Astrocyte (in vitro differentiated cells and primary cell): ENCODE measurements around the gene C11orf91. TPM values are rescaled to one million over a fixed set of nuclear protein-coding genes. Genes with fewer than 3 reads are reported as not detected.

ENCODE experiments used
- DNase-seq: peaks from one replicate; pipeline ENCODE4 v3.0.0-alpha.2; 2010; ENCODE audit warnings: low read depth
- FAIRE-seq: peaks from 2 replicates; lab custom pipeline; 2011; peaks lifted over from hg19 to GRCh38; lab: Jason Lieb, UNC
- H2AFZ ChIP-seq: 2 replicates; pipeline ENCODE4 v1.6.0; 2012; ENCODE audit warnings: low read depth, low read length, inconsistent platforms
- H3K27ac ChIP-seq: 2 replicates; pipeline ENCODE4 v1.5.1; 2011; ENCODE audit warnings: low read depth, low read length, inconsistent platforms
- H3K27me3 ChIP-seq: 2 replicates; pipeline ENCODE4 v1.6.0; 2011; ENCODE audit warnings: low read length, inconsistent platforms; ENCODE audit not compliant: insufficient read depth
- H3K36me3 ChIP-seq: 2 replicates; pipeline ENCODE4 v1.5.1; 2011; ENCODE audit warnings: low read length, inconsistent platforms; ENCODE audit not compliant: insufficient read depth
- H3K4me1 ChIP-seq: 2 replicates; pipeline ENCODE4 v1.5.1; 2011; ENCODE audit warnings: low read length, inconsistent platforms; ENCODE audit not compliant: insufficient read depth
- H3K4me2 ChIP-seq: 2 replicates; pipeline ENCODE4 v1.6.0; 2012; ENCODE audit warnings: low read length, inconsistent platforms
- H3K4me3 ChIP-seq: 2 replicates; pipeline ENCODE4 v1.5.1; 2011; ENCODE audit warnings: low read depth, mild to moderate bottlenecking, low read length, inconsistent platforms; ENCODE audit not compliant: insufficient read depth
- H3K79me2 ChIP-seq: 2 replicates; pipeline ENCODE4 v1.6.0; 2012; ENCODE audit warnings: mild to moderate bottlenecking, low read length, inconsistent platforms; ENCODE audit not compliant: insufficient read depth
- H3K9ac ChIP-seq: 2 replicates; pipeline ENCODE4 v1.6.0; 2012; ENCODE audit warnings: mild to moderate bottlenecking, low read length, inconsistent platforms
- H3K9me3 ChIP-seq: 2 replicates; pipeline ENCODE4 v1.5.1; 2012; ENCODE audit warnings: low read depth, mild to moderate bottlenecking, low read length, inconsistent platforms; ENCODE audit not compliant: insufficient read depth
- H4K20me1 ChIP-seq: 2 replicates; pipeline ENCODE4 v1.6.0; 2012; ENCODE audit warnings: low read length, inconsistent platforms; ENCODE audit not compliant: insufficient read depth
- H3K27ac Mint-ChIP-seq: one replicate; pipeline ENCODE4 v1.8.0; 2021; ENCODE audit warnings: mild to moderate bottlenecking, mixed read lengths; ENCODE audit not compliant: unreplicated experiment
- H3K27me3 Mint-ChIP-seq: one replicate; pipeline ENCODE4 v1.8.0; 2021; ENCODE audit warnings: low read depth, mixed read lengths; ENCODE audit not compliant: unreplicated experiment
- H3K36me3 Mint-ChIP-seq: one replicate; pipeline ENCODE4 v1.8.0; 2021; ENCODE audit warnings: low read depth, mixed read lengths; ENCODE audit not compliant: unreplicated experiment
- H3K4me1 Mint-ChIP-seq: one replicate; pipeline ENCODE4 v1.8.0; 2021; ENCODE audit warnings: low read depth, mixed read lengths; ENCODE audit not compliant: unreplicated experiment
- H3K4me3 Mint-ChIP-seq: one replicate; pipeline ENCODE4 v1.8.0; 2021; ENCODE audit warnings: mild to moderate bottlenecking, moderate library complexity, mixed read lengths; ENCODE audit not compliant: unreplicated experiment
- H3K9me3 Mint-ChIP-seq: one replicate; pipeline ENCODE4 v1.8.0; 2021; ENCODE audit warnings: mild to moderate bottlenecking, mixed read lengths; ENCODE audit not compliant: unreplicated experiment
- CTCF ChIP-seq: IDR thresholded peaks from 2 replicates; pipeline ENCODE4 v1.5.1; 2011; ENCODE audit warnings: low read depth, mild to moderate bottlenecking, inconsistent platforms, low read length, moderate library complexity; ENCODE audit not compliant: insufficient read depth
- EZH2 ChIP-seq: IDR thresholded peaks from 2 replicates; pipeline ENCODE4 v1.6.1; 2012; ENCODE audit warnings: mild to moderate bottlenecking, low read length, inconsistent platforms; ENCODE audit not compliant: insufficient read depth
- total RNA-seq: library from RNA; stranded (reverse); gene quantifications from 2 replicates; pipeline ENCODE4 v1.2.1, GENCODE V29; 2021

Gene C11orf91
- total RNA-seq, 1 donor from 2014 or later, result not detected

- Mint-ChIP-seq H3K4me1 (peaks cover 41% of the 10 kb centered on the region), H3K27me3 (no peaks in the 10 kb centered on the region), H3K27ac (peak overlapping the region; percentile 21), H3K36me3 (peaks cover 2% of the 10 kb centered on the region), H3K4me3 (no peak overlapping the region), H3K9me3 (no peaks in the 10 kb centered on the region)
- no peak overlapping the region for H3K4me2 ChIP-seq
- FAIRE-seq (no peak), DNase-seq (no peak)
- H3K36me3 ChIP-seq, result no peaks in the 10 kb centered on the region
- no peaks in the 10 kb centered on the region for H4K20me1 ChIP-seq
- H3K27ac ChIP-seq, result peak overlapping the region; percentile 31
- no peak overlapping the region for H2AFZ ChIP-seq
- peaks cover 60% of the 10 kb centered on the region for H3K4me1 ChIP-seq
- no peaks in the 10 kb centered on the region for H3K27me3 ChIP-seq
- no peak for TF ChIP-seq EZH2
- no peak for TF ChIP-seq CTCF
- H3K4me3 ChIP-seq, result no peak overlapping the region
- H3K79me2 ChIP-seq, result no peaks in the 10 kb centered on the region
- H3K9ac ChIP-seq, result no peak overlapping the region
- no peaks in the 10 kb centered on the region for H3K9me3 ChIP-seq
Observed at GRCh38 chr11:33695051-33695566, 5.5 kb downstream of the C11orf91 start.

- no peak overlapping the region for H3K9ac ChIP-seq
- DNase-seq (no peak), FAIRE-seq (no peak)
- H4K20me1 ChIP-seq, result no peaks in the 10 kb centered on the region
- peaks cover 2% of the 10 kb centered on the region for H3K36me3 Mint-ChIP-seq
- H3K9me3 ChIP-seq, result no peaks in the 10 kb centered on the region
- no peak overlapping the region for H3K4me2 ChIP-seq
- no peaks in the 10 kb centered on the region for H3K27me3 ChIP-seq
- no peaks in the 10 kb centered on the region for H3K79me2 ChIP-seq
- TF ChIP-seq EZH2 (no peak), CTCF (no peak)
- H3K4me3 Mint-ChIP-seq, result no peak overlapping the region
- no peak overlapping the region for H3K4me3 ChIP-seq
- H3K36me3 ChIP-seq, result no peaks in the 10 kb centered on the region
- H3K27ac ChIP-seq, result peak overlapping the region; percentile 31
- no peak overlapping the region for H3K27ac Mint-ChIP-seq
- H3K27me3 Mint-ChIP-seq, result no peaks in the 10 kb centered on the region
- H3K9me3 Mint-ChIP-seq, result no peaks in the 10 kb centered on the region
- peaks cover 60% of the 10 kb centered on the region for H3K4me1 ChIP-seq
- H3K4me1 Mint-ChIP-seq, result peaks cover 43% of the 10 kb centered on the region
- no peak overlapping the region for H2AFZ ChIP-seq
Observed at GRCh38 chr11:33694346-33695050, 6.1 kb downstream of the C11orf91 start.

GRCh38 chr11:33692541-33692940 lies 8.1 kb downstream of the C11orf91 start:
- no peak for TF ChIP-seq EZH2
- no peak for TF ChIP-seq CTCF
- Histone ChIP-seq H2AFZ (no peak overlapping the region), H3K27ac (peak overlapping the region; percentile 100), H3K27me3 (no peaks in the 10 kb centered on the region), H3K9me3 (no peaks in the 10 kb centered on the region), H3K4me2 (peak overlapping the region; percentile 54), H3K4me3 (peak overlapping the region; percentile 11), H3K9ac (peak overlapping the region; percentile 86), H3K4me1 (peaks cover 64% of the 10 kb centered on the region), H3K36me3 (no peaks in the 10 kb centered on the region), H3K79me2 (no peaks in the 10 kb centered on the region), H4K20me1 (no peaks in the 10 kb centered on the region)
- H3K27ac Mint-ChIP-seq, result peak overlapping the region; percentile 99
- FAIRE-seq (no peak), DNase-seq (no peak)
- H3K4me3 Mint-ChIP-seq, result no peak overlapping the region
- no peaks in the 10 kb centered on the region for H3K27me3 Mint-ChIP-seq
- no peaks in the 10 kb centered on the region for H3K9me3 Mint-ChIP-seq
- H3K36me3 Mint-ChIP-seq, result peaks cover 2% of the 10 kb centered on the region
- peaks cover 50% of the 10 kb centered on the region for H3K4me1 Mint-ChIP-seq
